ENCODE results near the gene CLSTN2.

DNA sequence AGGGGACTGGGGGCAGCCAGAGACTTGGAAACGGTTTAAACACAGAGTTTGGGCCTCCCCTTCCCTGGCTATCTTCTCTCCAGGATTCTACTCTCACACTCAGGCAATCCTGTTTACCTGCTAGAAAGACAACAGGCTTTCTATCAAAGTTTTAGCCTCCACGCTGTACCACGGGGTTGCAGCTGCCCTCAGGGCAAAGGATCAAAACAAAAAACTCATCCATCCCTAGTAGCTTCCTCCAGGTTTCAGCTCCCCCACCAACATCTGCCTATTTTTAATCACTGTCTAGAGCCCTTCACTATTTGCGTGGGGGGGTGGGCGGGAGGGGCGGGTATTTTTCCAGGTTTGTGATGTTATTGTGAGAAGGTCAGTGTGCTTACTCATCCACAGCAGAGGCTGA, 456.1 kb downstream of the CLSTN2 start:
- TF ChIP-seq, protein P1, sequence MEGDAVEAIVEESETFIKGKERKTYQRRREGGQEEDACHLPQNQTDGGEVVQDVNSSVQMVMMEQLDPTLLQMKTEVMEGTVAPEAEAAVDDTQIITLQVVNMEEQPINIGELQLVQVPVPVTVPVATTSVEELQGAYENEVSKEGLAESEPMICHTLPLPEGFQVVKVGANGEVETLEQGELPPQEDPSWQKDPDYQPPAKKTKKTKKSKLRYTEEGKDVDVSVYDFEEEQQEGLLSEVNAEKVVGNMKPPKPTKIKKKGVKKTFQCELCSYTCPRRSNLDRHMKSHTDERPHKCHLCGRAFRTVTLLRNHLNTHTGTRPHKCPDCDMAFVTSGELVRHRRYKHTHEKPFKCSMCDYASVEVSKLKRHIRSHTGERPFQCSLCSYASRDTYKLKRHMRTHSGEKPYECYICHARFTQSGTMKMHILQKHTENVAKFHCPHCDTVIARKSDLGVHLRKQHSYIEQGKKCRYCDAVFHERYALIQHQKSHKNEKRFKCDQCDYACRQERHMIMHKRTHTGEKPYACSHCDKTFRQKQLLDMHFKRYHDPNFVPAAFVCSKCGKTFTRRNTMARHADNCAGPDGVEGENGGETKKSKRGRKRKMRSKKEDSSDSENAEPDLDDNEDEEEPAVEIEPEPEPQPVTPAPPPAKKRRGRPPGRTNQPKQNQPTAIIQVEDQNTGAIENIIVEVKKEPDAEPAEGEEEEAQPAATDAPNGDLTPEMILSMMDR (IDR thresholded peaks at IDR 0.05): no peak
- TF ChIP-seq POLR2A (IDR thresholded peaks at IDR 0.05): no peak
